ENCODE results near the gene BOC. TPM values are rescaled to one million over a fixed set of nuclear protein-coding genes. Genes with fewer than 3 reads are reported as not detected.

The BOC gene
- total RNA-seq, 1 donor from 2014 or later: 0.50 TPM

DNA sequence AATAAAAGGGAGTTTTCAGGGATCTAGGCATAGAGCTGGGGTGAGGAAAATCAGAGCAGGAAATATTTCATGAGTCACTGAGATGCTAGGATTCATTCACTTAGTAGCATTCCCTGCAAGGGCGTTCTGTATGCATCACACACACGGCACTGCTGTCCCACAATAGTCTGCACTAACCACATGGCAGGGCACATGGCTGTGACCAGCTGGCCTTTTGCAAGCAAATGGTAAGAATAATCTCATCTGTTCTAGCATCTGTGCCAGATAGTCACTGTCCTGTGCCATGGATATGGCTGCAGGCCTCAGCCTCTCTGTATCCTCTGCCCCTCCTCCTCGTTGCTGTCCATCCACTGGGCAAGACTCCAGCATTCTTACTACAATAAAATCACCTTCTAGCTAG lies 37.8 kb downstream of the BOC start:
- DNase-seq (ENCODE audit: low spot score) (no peak), ATAC-seq (no peak)

DNA sequence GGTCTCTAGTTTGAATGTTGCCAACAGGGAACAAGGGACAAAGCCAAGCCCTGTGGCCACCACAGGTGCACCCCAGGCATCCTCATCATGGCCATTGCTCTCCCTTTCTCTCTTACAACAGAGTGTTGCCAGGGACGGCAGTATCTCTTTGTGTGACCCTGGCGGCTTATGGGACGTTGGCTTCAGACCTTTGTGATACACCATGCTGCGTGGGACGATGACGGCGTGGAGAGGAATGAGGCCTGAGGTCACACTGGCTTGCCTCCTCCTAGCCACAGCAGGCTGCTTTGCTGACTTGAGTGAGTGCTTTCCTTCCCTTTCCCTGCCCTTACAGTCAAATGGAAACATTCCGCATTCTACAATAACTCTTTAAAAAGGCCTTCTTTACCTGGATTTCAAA lies 38.2 kb downstream of the BOC start:
- DNase-seq (ENCODE audit: low spot score) (no peak), ATAC-seq (no peak)

GRCh38 chr3:113250566-113250965 lies 39.2 kb downstream of the BOC start:
- ATAC-seq: no peak
- DNase-seq (ENCODE audit: low spot score): no peak

DNA sequence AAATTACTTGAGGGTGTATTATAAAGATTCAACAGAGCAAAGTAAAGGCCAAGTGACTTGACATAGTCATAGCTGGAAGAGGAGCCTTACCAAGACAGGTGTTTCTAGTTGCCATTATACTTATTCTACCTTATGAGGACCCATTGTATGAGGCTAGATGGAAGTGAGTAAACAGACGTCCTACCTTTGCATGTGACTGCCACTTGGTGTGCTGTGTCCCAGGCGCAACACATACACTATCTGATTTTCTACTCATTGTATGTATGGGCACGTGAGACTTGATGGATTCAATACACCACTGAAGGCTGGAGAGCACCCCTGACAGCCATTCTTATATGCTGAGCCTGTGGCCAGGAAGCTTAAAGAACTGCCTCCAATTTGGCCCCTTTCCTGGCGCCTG lies 40.5 kb downstream of the BOC start:
- DNase-seq (ENCODE audit: low spot score) (no peak), ATAC-seq (no peak)

DNA sequence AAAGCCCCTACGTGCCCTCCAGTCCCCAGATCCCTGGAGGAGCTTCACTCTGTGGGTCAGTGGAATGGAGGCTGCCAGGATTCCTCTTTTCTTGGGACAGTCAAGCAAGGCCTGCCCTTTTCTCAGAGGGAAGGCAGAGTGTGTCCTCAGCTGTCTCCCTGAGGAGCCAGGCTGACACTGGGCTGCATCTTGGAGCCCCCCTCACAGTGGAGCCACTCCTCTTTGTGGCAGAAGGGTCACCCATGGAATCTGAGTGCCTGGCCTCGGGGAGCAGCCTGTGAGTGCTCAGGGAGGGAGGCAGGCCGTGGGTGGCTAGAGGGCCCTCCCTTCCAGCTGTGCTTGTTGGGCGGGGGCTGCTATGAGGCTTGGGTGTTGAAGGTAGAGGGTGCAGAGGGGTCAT lies 41.2 kb downstream of the BOC start:
- ATAC-seq (no peak), DNase-seq (ENCODE audit: low spot score) (no peak)

DNA sequence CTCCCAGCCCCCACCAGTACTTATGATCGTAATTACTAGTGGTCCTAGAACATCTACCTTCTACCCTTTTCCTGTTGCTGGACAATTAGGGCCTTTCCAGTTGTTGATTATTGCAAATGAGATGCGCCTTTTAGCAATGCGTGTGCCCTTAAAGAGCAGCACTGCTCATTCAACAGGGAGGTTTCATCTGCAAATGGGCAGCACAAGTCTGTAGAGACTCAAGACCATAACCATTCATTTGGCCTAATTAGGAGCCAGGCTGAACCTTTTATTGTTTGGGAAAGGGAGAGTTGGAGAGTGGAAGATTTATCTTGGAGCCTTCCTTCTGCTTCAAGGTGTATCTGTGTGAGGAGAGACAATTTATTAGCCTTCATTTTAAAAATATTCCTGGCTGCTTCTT lies 42.3 kb downstream of the BOC start:
- no peak for ATAC-seq

GRCh38 chr3:113254171-113254947 lies 43.0 kb downstream of the BOC start:
- no peak for ATAC-seq
- no peak for DNase-seq (ENCODE audit: low spot score)

More for the DNA sequence above, 42.3 kb downstream of the BOC start:
- no peak for DNase-seq (ENCODE audit: low spot score)

DNA sequence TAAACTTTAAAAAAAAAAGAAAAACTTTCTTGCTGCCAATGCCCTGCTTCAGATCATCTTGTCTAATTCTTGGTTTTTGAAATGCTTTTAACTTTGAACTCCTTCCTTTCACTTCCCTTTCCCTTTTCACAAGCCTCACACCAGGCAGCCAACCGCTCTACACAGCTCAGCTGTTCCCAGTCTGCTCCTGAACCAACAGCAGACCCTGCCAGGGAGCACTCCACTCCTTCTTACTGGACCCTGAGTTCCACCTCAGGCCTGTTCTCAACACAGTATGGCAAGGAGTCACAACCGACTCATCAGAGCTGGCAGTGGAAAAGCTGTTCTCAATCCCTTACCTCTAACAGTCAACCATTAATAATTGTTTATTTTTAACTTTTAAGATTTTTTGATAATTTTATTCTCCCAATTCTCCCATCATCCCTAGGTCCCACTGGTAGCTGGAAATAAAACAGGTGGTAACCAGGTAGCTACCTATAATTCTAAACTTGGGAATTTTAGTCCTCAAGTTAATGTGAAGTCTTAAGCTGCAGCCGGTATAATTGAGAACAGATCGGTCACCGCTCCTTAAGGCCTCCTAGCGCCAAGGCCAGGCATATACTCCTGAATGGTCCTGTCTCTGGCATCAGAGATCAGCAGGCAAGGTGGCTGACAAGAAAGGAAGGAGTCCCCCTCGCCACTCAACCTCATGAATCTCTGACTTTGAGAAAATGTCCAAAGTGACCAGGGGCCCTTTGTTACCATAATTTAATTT lies 43.9 kb downstream of the BOC start:
- ATAC-seq: no peak
- DNase-seq (ENCODE audit: low spot score): no peak

GRCh38 chr3:113255854-113256615 lies 44.7 kb downstream of the BOC start:
- no peak for DNase-seq (ENCODE audit: low spot score)
- no peak for ATAC-seq

- DNase-seq (ENCODE audit: low spot score): no peak
- no peak for ATAC-seq
These were observed 47.0 kb downstream of the BOC start for GRCh38 chr3:113258361-113258760.

- DNase-seq (ENCODE audit: low spot score): no peak
- ATAC-seq: no peak
These were observed 47.8 kb downstream of the BOC start for GRCh38 chr3:113259196-113259595.

DNA sequence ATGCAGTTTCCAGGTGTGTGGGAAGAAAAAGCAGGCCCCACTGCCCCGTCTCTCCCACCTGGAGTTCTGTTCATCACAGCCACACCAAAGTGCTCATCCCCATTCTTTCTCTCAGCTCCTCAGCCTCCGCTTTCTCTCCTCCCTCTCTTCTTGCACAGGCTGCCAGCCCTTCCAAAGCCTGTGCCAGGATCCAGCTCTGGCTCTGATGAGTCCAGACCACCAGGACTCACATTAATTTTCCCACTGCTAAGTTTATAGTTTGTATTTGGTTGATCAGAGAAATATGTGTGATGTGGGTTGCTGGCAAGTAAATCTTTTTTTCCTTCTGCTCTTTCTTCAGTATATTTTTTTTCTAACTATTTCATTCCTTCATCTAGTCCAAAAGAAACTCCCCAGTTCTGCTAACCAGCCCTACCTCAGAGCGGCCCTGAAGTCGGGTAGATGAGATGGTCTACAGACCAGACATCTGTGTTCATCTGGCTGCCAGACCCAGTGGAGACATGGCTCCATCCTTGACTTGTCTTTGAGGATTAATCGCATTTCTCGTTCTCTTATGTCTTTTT lies 49.8 kb downstream of the BOC start:
- ATAC-seq (no peak), DNase-seq (ENCODE audit: low spot score) (no peak)

DNA sequence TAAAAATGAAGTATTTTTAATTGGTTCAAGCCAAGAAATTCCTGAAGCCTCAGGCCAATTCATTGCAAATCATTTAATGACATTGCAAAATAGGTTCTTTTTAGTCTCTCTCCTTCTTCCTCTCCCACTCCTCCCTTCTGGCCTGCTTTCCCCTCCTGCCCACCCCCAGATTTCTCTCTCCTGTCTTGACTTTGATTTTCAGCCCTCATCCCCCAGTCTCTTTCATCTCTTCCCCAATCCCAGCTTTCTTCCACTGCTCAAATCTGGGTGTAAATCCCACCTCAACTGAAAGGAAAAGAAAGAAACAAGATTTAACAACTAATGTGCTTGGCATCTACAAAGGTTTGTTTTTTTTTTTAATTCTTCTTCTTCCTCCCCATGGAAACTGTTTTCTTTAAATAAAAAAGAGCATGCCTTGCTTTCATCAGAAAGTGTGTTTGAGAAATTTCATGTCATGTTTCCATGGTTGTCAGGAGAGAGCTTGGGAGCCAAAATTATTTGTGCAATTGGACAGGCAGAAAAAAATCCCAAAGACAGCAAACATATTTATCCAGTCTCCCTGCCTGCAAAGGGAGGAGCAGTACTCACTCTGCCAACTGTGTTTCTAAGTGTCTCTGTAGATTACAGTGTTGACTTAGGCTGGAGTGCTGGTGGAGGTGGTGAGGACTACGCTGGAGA lies 50.4 kb downstream of the BOC start:
- ATAC-seq (peak; percentile 59), DNase-seq (ENCODE audit: low spot score) (no peak)

- no peak for ATAC-seq
These were observed 50.9 kb downstream of the BOC start for GRCh38 chr3:113262304-113262665.

GRCh38 chr3:113263020-113263419 lies 51.7 kb downstream of the BOC start:
- DNase-seq (ENCODE audit: low spot score) (no peak), ATAC-seq (no peak)

More at GRCh38 chr3:113262304-113262665, 50.9 kb downstream of the BOC start:
- no peak for DNase-seq (ENCODE audit: low spot score)

GRCh38 chr3:113263778-113264177 lies 52.4 kb downstream of the BOC start:
- ATAC-seq: no peak

DNA sequence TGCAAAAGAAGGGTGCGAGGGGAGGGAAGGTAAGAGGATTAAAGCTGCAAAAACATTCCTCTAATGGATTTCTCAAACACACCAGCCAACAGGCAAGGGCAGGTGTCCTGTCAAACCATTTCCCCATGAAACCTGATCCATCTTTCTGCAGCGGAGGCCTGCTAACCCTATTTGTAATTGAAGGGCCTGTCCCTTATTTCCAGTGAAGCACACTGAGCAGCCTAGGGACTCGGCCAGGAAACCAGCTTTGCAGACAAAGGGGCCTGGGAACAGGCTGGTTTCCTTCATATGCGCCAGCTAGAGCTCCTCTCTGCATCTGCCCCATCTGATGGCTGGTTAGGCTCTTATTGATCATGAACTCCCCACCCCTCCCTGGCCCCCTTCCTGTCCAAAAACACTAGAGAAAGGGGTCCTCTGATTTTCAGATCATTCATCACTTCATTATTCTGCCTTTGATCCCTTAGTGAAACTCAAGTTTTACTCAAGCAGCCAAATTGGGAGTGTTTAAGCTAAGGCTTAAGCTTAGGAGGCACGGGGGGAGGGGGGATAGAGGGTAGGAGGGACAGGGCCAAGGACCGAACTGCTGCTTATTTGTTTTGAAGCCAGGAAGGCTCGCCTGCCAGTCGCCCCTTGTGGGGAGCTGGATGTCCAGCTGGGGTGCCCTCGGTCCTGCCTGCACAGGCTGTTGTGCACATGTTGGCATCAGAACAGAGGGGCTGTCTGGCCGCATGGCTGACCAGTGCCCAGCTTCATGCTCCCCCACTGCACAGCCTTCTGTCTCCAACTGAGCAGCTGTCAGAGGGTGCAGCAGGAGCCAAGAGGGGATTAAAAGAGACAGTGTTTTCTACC lies 53.1 kb downstream of the BOC start:
- ATAC-seq: no peak
- DNase-seq (ENCODE audit: low spot score): no peak

More at GRCh38 chr3:113263778-113264177, 52.4 kb downstream of the BOC start:
- no peak for DNase-seq (ENCODE audit: low spot score)

- DNase-seq (ENCODE audit: low spot score) (no peak), ATAC-seq (no peak)
These were observed 53.9 kb downstream of the BOC start for GRCh38 chr3:113265231-113265630.

DNA sequence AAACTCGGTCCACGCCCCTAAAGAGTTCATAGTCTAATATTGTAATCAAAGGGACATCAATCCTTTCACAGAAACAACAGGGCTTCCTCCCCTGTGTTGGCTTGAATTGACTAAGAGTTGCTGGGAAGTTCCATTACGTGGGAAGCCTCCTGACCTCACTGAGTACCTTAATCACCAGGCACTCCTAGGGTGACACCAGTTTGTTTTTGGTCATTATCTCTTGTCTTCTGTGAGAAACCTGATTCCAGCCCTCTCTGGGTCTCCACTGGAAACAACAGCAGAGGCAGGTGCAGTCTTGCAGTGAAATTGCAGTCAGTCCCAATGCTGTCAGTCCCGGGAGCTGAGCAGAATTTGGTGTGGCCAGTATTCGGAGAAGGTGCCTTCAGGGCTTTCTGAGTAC lies 55.4 kb downstream of the BOC start:
- DNase-seq (ENCODE audit: low spot score) (no peak), ATAC-seq (no peak)

- DNase-seq (ENCODE audit: low spot score) (no peak), ATAC-seq (no peak)
These were observed 57.0 kb downstream of the BOC start for GRCh38 chr3:113268311-113268710.
